Stimulated activated CD4-positive, alpha-beta T cell treated with anti-CD3 and anti-CD28 coated beads, Interleukin-1b, Interleukin-23, amount 100 ng/mL, for 1 hour (primary cell): ENCODE data around the gene ARID1B.

Experiments used
- DNase-seq, 2 donors: peaks; one replicate each; pipeline ENCODE4 v3.0.0-alpha.2; 2020; ENCODE audit warnings: low read depth in 2 of 2

Gene ARID1B

GRCh38 chr6:156773935-156774852, 3.0 kb upstream of the ARID1B start:
- no peak for DNase-seq

- no peak for DNase-seq
These were observed 2.2 kb upstream of the ARID1B start for GRCh38 chr6:156774863-156775405.

- DNase-seq, result no peak
These were observed 1.5 kb upstream of the ARID1B start for GRCh38 chr6:156775717-156776116.

GRCh38 chr6:156776470-156776839, 723 bp upstream of the ARID1B start:
- no peak for DNase-seq

GRCh38 chr6:156777577-156778453, 637 bp downstream of the ARID1B start:
- DNase-seq, result peak in 1 of 2 donors; percentile 39

- DNase-seq, result peak in 1 of 2 donors; percentile 27
These were observed 1.5 kb downstream of the ARID1B start for GRCh38 chr6:156778454-156779205.

- DNase-seq, result peak in 1 of 2 donors; percentile 43
These were observed 2.3 kb downstream of the ARID1B start for GRCh38 chr6:156779206-156780094.

GRCh38 chr6:156780102-156780641, 3.0 kb downstream of the ARID1B start:
- no peak for DNase-seq

- no peak for DNase-seq
These were observed 4.0 kb downstream of the ARID1B start for GRCh38 chr6:156780962-156781853.

- no peak for DNase-seq
These were observed 4.9 kb downstream of the ARID1B start for GRCh38 chr6:156781861-156782631.

GRCh38 chr6:156782691-156783320, 5.6 kb downstream of the ARID1B start:
- no peak for DNase-seq

- no peak for DNase-seq
These were observed 6.8 kb downstream of the ARID1B start for GRCh38 chr6:156783958-156784357.

GRCh38 chr6:156786652-156787051, 9.5 kb downstream of the ARID1B start:
- DNase-seq, result no peak

- no peak for DNase-seq
These were observed 10.7 kb downstream of the ARID1B start for GRCh38 chr6:156787569-156788492.

- DNase-seq, result no peak
These were observed 12.1 kb downstream of the ARID1B start for GRCh38 chr6:156789081-156789943.
